A172 (cell line): ENCODE results near the gene PEMT. TPM values are rescaled to one million over a fixed set of nuclear protein-coding genes. Genes with fewer than 3 reads are reported as not detected.

Experiments used
- DNase-seq: peaks from one replicate; pipeline ENCODE4 v3.0.0-alpha.2; 2015; ENCODE audit warnings: low spot score
- total RNA-seq: library from RNA; depleted of rRNA; stranded (reverse); fragments of >200 nt; shearing (Covaris generic); gene quantifications from 2 replicates; pipeline ENCODE4 v1.2.3, GENCODE V29; 2014

PEMT gene
- total RNA-seq, 1 experiment from 2014 or later: 44.0 TPM

DNA sequence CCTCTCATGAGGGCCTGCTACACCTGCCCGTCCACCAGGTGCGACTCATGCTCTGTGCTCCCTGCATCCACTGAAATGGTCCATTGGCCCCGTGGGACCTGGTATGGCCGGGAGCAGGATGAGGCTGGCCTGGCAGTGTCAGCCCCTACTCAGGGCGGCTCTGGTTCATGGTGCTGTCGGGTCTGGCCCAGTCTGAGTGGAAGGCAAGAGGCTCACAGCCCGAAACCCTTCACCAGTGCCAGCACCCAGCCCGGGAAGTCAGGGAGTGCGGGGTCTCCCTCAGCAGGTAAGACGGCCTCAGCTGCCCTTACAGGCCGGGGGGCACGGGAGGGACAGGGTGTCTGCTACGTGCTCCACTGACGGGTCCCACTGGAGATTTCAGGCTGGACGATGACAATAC, 54.8 kb downstream of the PEMT start:
- DNase-seq: no peak

DNA sequence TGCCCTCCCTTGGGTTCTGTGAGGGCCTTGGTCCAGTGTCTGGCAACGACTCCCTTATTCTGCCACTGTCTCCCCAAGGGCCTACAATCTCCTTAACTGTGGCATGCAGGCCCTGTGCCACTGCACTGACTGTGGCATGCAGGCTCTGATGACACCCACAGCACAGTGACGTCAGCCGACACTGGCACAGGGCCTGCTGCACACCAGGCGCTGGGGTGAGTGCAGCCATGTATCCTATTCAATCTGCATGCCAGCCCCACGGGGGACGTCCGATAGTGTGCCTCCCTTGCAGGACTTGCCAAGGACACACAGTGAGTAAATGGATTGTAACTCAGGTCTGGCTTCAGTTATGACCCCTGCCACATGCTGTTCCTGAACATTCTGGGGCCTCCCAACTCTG, 55.6 kb downstream of the PEMT start:
- no peak for DNase-seq

- DNase-seq: no peak
Measured at GRCh38 chr17:17533901-17534441, 57.5 kb downstream of the PEMT start.

- DNase-seq: no peak
Measured at GRCh38 chr17:17532991-17533390, 58.5 kb downstream of the PEMT start.

DNA sequence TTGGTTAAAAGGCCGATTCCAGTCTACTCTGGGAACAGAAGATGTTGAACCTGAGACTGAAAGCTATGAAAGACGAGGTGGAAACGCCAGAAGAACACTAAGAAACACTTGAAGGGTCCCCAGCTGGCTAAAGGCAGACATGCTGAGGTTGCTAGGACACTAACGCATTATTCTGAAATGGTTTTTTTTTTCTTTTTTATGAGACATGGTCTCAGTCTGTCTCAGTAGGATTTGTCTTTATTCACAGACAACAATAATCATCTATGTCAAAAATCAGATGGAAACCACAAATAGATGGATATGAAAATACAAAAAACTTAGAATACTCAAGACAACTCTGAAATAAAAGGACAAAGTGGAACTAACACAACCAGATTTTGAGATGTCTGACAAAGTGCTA, 60.4 kb downstream of the PEMT start:
- no peak for DNase-seq

DNA sequence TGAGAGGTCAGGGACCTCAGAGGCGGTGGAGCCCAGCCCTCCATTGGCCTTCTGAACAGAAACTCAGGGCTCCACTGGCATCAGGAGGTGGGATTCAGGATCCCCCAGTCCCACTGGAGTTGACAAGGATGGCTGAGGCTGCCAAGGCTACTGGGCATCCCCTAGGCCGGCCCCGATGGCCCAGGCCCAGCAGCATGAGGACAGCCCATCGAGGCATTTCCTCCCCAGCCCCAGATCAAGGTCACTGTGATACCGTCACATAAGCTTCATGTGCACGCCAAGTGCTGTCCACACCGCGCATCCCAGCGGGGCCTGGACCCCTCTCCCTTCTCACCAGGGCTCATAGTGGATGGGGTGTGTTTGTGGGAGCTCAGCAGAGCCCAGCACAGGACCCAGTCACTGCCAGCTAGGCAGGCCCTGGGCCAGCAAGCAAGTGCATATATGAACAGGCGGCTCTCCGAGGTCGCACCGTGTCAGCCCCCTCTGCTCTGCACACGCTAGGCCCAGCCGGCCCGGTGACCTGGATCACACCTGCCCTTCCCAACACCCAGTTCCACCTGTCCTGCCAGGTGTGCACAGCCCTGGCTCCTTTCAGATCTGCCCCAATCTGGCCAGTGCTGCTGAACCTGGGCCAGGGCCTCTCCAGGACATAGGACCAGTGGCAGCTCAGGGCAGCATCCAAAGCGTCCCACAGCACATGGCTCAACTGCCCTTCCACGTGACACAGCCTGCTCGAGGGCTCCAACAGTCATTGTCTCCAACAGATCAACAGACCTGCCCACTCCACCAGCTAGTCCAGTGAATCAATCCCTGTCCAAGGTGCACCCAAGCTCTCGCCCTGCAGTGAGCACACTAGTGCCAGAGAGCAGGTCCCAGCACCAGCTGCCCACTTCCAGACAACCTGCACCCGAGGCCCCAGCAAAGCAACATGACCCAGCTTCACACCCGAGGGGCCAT, 62.5 kb downstream of the PEMT start:
- DNase-seq: no peak

DNA sequence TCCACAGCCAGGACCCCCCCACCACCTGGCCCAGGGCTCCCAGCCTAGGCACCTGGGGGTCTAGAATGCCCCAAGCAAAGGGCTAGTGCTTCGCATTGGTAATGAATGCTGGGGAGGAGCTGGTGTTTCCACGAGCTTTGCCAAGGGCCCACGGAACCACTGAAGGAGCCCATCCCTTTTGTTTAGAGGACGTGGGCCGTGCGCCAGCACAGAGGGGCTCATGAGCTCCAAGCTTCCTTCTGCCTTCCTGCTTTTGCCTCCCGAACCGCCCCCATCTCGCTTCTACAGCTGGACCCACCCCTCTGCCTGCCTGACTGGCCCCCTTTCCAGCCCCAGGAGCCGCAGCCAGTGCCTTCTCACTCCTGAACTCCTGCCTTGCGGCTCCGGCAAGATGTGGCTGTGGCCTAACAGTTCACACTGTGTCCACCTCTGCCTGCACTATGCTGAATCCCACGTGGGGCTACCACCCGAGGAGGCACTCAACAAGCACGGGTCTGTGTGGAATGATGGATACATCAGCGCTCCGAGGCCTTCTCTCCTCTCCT, 63.5 kb downstream of the PEMT start:
- DNase-seq: no peak

DNA sequence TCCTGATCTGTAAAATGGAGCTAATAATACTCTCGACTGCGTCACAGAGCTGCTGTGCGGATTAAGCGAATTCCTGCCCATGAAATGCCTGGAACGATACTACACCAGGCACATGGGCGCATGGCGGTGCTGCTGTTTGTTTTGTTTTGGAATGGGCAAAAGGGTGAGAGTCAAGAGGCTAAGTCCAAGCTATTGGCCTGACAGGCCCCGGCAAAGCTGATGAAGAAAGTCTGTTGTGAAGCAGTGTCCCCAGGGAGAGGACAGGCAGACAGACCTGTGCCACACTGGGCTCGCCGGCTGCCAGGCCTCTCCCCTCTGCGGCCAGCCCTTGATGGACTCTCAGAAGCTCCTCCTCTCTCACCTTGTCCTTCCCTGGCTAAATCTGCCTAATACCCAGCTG, 64.0 kb downstream of the PEMT start:
- DNase-seq: no peak

- DNase-seq: no peak
Measured at GRCh38 chr17:17526369-17526768, 65.1 kb downstream of the PEMT start.

- DNase-seq: no peak
Measured at GRCh38 chr17:17525956-17526355, 65.6 kb downstream of the PEMT start.

GRCh38 chr17:17525311-17525710, 66.2 kb downstream of the PEMT start:
- DNase-seq: no peak

- no peak for DNase-seq
Measured at GRCh38 chr17:17523731-17524490, 67.6 kb downstream of the PEMT start.

DNA sequence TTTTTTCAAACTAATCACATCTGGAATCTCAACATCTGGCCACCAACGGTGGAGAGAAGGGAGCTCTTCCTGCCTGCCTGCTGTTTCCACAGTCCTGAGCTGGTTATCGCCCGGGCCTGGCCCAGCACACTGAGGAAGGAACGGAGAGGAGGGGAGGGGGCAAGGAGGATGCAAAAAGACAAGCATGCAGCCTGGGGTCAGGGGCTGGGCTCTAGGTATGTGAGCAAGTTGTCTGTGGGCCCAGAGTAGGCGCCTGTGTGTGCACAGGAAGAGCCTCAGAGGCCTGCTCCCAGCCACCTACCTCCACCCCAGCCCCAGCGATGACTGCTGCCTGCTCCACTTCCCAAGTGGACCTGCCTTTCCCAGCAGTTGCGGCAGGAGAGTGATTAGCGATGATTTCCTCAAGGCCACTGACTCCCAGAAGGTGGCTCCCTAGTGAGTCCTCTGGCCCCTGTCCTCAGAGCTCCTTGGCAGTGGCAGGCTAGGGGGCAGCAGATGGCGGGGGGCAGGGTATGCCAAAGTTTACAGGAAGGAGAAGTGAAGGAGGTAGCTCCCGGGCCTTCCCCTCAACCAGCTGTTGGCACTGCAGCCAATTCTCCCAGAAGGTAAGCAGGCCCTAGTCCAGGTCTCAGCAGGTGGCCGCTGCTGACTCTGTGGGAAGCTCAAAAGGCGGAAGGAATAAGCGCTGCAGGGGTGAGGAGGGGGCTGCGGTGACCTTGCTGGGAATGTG, 68.3 kb downstream of the PEMT start:
- peak; percentile 22 for DNase-seq

GRCh38 chr17:17520599-17521232, 70.8 kb downstream of the PEMT start:
- no peak for DNase-seq

DNA sequence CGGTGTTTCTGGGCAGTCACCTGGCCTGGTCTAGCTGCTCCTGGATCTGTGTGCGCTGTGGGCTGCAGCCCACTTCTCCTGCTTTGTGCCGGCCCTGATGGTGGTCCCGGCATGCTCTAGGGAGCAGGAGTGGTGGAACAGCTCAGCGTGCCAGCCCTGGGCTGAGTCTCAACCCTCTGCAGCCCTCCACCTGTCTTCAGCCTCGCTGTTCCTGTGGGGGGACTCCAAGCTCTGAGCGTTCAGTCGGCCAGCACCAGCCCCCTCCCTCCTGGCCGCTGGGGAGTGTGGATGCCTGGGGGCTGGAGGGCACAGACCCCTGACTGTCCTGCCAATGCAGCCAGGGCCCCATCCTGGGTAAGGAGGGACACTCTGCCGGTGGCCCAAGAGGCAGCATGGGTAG, 71.6 kb downstream of the PEMT start:
- no peak for DNase-seq

DNA sequence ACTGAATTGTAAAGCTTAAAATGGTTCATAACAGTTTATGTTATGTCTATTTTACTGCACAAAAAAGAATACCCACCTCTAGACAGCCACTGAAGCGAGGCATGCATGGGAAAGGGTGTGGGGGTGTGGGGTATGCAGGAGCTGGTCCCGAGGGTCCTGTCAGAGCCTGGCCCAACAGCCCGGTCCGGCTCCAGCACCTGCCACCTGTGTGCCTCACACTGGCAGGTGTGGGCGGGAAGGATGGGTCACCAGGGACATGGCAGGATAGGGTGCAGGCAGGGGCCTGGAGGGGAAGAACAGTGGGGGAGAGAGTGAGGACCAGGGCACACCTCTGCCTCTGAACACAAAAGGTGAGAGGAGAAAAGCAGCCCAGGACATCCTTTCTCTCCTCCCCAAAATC, 72.6 kb downstream of the PEMT start:
- no peak for DNase-seq

GRCh38 chr17:17518014-17518413, 73.5 kb downstream of the PEMT start:
- DNase-seq: no peak

- DNase-seq: no peak
Measured at GRCh38 chr17:17516941-17517720, 74.4 kb downstream of the PEMT start.

DNA sequence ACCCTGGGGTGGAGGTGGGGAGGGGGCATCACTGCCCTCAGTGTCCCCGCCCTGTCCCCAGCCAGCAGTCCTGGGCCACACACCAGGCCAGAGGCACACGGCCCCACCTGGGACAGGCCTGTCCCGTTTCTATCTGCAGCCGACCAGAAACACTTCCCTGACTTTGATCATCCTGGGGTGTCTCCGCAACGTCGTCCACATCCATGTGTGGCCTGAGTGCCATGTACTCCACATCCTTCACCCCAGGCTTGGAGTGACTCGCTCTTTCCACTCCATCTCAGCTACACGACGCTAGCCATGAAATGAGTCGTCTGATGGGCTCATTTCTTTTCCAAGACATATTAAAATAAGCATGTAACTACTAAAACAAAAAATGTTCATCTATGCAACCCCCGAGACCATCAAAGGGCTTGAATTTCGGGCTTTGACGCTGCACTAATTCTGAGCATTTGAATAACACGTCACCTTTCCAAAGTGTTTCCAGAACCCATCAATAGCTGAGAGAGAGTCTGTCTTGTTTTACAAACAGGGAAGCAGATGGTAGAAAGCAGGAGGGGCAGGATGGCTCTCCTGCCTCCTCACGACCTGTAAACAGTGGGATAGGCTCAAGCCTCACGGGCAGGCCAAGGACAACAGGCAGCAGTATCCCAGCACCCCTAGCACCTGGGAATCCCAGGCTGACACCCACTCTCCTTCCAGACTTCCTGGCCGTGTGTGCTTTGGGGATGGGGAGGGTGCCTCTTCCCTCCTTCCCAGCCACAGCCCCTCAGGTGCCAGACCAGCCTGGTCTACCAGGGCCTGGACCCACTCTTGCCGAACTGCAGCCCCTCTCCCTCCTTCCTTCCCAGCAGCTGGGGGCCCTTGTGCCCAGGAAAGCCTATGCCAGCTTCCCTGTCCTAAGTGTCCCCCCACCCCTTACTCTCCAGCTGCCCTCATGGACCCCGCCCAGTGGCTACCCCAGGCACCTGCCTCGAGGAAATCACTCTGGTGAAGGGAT, 75.3 kb downstream of the PEMT start:
- peak; percentile 36 for DNase-seq
